HuH-7.5 (cell line): ENCODE data around the gene KIR3DL3.
"Not testable (repeated sequence)": the region's sequence is repeated elsewhere in the genome, so short reads cannot be mapped to it uniquely, and the experiment has no call there.

ENCODE experiments used
- DNase-seq: peaks from one replicate; pipeline ENCODE4 v3.0.0; 2011; ENCODE audit warnings: low spot score

The KIR3DL3 gene

DNA sequence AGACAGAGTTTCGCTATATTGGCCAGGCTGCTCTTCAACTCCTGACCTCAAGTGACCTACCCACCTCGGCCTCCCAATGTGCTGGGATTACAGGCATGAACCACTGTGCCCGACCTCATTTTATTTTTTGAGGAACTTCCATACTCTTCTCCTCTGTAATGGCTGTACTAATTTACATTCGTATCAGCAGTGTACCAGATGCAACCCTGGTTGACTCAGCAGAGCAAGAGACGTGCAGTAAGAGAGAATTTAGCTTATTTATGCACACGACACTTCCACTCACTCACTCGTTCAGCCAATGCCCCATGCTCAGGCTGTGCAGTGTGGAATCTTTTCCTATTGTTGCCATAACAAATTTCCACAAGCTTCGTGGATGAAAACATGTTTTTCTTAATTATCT, 6.9 kb downstream of the KIR3DL3 start:
- no peak for DNase-seq

- DNase-seq = not testable (repeated sequence)
Observed at GRCh38 chr19:54738306-54738705, 14.1 kb downstream of the KIR3DL3 start, which contains the start of gene KIR2DL3. Gene KIR2DL3 (plus strand): TSS chr19:54738513. CDS start chr19:54738546, 33 bp downstream.

GRCh38 chr19:54738715-54739114, 14.5 kb downstream of the KIR3DL3 start:
- no peak for DNase-seq

DNA sequence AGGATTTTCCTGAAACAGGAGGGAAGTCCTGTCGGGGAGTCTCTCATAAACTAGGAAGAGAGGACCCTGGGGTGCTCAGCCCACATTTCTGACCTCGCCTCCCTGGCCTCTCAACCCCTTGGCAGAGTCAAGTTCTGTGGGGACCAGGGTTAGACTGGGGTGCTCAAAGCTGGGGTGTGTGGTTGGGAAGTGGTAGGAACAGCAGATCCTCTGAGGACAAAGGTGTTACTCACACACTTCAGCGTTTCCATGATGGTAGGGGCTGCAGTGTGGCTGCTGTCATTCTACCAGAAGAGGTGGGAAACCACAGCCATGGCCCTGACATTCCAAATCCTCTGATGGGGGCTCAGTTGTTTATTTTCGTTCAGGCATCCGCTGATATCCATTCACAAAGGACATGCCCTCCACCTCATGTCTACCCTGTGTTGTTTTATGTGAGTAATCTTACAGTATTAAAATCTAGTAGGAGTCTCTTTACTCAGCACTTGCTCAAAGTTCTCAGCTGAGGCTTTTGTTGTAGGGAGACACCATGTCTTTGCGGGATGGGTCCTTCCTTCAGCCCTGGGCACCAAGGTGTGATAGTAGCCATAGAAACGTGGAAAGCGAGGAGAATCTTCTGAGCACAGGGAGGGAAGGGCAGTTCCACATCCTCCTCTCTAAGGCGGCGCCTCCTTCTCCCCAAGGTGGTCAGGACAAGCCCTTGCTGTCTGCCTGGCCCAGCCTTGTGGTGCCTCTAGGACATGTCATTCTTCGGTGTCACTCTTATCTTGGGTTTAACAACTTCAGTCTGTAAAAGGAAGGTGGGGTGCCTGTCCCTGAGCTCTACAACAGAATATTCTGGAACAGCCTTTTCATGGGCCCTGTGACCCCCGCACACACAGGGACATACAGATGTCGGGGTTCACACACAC, 15.6 kb downstream of the KIR3DL3 start:
- no peak for DNase-seq

DNA sequence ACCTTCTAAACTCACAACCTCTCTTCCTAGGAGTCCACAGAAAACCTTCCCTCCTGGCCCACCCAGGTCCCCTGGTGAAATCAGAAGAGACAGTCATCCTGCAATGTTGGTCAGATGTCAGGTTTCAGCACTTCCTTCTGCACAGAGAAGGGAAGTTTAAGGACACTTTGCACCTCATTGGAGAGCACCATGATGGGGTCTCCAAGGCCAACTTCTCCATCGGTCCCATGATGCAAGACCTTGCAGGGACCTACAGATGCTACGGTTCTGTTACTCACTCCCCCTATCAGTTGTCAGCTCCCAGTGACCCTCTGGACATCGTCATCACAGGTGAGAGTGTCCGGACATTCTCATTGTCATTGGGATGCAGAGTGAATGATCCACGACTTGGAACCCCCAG, 17.7 kb downstream of the KIR3DL3 start:
- DNase-seq = not testable (repeated sequence)

DNA sequence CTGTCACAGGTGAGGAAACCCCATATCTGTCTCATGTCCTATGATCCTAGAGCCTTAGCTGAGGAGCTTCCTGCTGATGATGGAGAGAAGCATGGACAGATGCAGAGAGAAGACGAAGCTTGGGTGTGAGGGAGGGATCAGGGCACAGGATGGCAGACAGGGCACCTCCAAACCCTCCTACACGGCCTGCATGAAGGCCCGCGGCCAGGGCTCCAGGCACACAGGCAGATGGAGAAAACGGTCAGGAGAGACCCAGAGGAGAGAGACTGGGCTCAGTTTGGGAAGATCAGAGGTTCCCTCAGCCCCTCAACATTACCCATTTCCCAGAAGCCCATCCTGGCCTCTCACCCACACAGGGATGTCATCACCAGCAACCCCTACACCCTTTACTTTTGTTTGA, 19.8 kb downstream of the KIR3DL3 start:
- DNase-seq = not testable (repeated sequence)

GRCh38 chr19:54747614-54748322, 23.5 kb downstream of the KIR3DL3 start:
- DNase-seq = not testable (repeated sequence)

DNA sequence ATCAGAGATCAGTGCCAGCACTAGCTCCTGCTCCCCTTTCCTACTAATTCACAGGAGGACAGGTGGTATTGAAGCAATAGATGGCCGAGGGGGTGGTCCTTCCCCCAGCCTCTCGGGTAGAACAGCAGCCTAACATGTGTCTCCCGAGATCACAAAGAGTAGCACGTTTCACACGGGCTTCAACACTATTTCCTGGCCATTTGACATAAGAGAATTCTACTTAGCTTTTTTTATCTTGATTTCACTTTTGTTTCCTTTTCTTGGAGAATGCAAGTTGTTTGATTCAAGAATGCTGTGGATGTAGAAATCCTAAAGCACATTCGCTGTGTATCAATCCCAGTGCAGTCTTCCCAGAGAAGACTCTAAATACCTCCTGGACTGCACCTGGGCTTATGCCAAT, 26.0 kb downstream of the KIR3DL3 start:
- DNase-seq = not testable (repeated sequence)

- DNase-seq = not testable (repeated sequence)
Observed at GRCh38 chr19:54756204-54757110, 32.2 kb downstream of the KIR3DL3 start.

DNA sequence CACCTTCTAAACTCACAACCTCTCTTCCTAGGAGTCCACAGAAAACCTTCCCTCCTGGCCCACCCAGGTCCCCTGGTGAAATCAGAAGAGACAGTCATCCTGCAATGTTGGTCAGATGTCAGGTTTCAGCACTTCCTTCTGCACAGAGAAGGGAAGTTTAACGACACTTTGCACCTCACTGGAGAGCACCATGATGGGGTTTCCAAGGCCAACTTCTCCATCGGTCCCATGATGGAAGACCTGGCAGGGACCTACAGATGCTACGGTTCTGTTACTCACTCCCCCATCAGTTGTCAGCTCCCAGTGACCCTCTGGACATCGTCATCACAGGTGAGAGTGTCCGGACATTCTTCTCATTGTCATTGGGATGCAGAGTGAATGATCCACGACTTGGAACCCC, 34.3 kb downstream of the KIR3DL3 start:
- not testable (repeated sequence) for DNase-seq

DNA sequence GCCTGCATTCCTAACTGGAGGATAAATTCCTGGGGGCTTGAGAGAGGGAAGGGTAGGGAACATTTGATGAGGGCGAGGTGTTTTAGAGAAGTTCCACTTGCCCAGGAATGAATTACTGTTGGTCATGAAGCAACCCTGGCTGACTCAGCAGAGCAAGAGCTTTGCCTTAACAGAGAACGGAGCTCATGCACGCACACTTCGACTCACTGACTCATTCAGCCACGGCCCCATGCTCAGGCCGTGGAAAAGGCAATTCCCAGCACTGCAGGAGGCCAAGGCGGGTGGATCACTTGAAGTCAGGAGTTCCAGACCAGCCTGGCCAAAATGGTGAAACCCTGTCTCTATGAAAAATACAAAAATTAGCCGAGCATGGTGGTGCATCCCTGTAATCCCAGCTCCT, 40.0 kb downstream of the KIR3DL3 start:
- not testable (repeated sequence) for DNase-seq

- DNase-seq = not testable (repeated sequence)
Observed at GRCh38 chr19:54766464-54766863, 42.2 kb downstream of the KIR3DL3 start.

GRCh38 chr19:54769646-54770045, 45.4 kb downstream of the KIR3DL3 start, which contains the start of gene KIR2DL1:
Gene KIR2DL1 (plus strand): TSS chr19:54769793. CDS start chr19:54769851, 58 bp downstream.
- not testable (repeated sequence) for DNase-seq

DNA sequence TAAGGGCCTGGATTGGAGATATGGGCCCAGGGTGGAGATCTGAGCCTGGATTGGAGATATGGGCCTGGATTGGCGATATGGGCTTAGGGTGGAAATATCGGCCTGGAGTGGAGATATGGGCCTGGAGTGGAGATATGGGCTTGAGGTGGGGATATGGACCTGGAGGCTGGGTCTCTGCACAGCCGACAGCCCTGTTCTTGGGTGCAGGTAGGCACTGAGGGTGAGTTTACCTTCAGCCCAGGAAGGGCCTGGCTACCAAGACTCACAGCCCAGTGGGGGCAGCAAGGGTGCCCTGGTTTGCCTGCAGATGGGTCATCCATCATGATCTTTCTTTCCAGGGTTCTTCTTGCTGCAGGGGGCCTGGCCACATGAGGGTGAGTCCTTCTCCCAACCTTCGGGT, 46.3 kb downstream of the KIR3DL3 start:
- not testable (repeated sequence) for DNase-seq

- DNase-seq = not testable (repeated sequence)
Observed at GRCh38 chr19:54771018-54771960, 47.0 kb downstream of the KIR3DL3 start.

DNA sequence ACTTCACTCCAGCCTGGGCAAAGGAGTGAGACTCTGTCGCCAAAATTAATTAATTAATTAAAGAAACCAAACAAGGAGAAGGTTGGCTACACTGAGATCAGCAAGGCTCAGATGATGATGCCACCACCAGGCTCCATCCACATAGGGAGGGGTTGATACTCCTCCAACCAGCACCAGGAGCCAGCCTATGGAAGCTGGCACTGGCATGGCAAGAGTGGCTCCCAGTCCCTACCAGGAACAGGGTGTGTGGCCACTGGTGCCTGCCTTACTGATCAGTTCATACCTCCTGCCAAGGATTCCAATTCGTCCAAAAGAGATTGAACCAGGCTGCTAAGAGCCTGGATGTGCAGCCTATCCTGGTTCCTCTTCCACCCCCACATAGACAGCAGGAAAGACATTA, 48.4 kb downstream of the KIR3DL3 start:
- DNase-seq = not testable (repeated sequence)

DNA sequence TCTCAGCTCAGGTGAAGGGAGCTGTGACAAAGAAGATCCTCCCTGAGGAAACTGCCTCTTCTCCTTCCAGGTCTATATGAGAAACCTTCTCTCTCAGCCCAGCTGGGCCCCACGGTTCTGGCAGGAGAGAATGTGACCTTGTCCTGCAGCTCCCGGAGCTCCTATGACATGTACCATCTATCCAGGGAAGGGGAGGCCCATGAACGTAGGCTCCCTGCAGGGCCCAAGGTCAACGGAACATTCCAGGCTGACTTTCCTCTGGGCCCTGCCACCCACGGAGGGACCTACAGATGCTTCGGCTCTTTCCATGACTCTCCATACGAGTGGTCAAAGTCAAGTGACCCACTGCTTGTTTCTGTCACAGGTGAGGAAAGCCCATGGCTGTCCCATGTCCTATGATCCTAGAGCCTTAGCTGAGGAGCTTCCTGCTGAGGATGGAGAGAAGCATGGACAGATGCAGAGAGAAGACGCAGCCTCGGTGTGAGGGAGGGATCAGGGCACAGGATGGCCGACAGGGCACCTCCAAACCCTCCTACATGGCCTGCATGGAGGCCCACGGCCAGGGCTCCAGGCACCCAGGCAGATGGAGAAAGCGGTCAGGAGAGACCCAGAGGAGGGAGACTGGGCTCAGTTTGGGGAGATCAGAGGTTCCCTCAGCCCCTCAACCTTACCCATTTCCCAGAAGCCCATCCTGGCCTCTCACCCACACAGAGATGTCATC, 51.0 kb downstream of the KIR3DL3 start:
- DNase-seq = not testable (repeated sequence)

GRCh38 chr19:54775830-54776229, 51.6 kb downstream of the KIR3DL3 start:
- DNase-seq = not testable (repeated sequence)

GRCh38 chr19:54777851-54778250, 53.6 kb downstream of the KIR3DL3 start:
- DNase-seq = not testable (repeated sequence)

DNA sequence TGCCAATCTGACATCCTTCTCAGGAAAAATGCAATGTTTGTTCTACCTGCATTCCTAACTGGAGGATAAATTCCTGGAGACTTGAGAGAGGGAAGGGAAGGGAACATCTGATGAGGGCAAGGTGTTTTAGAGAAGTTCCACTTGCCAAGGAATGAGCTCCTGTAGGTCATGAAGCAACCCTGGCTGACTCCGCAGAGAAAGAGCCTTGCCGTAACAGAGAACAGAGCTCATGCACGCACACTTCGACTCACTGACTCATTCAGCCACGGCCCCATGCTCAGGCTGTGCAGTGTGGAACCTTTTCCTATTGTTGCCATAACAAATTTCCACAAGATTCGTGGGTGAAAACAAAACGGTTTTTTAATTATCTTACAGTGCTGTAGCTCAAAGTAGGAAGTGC, 54.7 kb downstream of the KIR3DL3 start:
- DNase-seq = not testable (repeated sequence)
